K562 (cell line): ENCODE measurements around the gene TBC1D1. TPM values are rescaled to one million over a fixed set of nuclear protein-coding genes. Genes with fewer than 3 reads are reported as not detected.

Experiments
- ATAC-seq: fragments of 200-7000 bp; cut with Tn5 transposase; 3 replicates; pipeline ENCODE4 v1.9.1; 2020; ENCODE audit warnings: moderate library complexity
- BruUV-seq: library from RNA; stranded (reverse); fragments of 400-500 nt; replicated peaks from 2 replicates; lab custom pipeline; 2021; lab: Mats Ljungman, UMichigan
- CTCF ChIA-PET: fragments of 300-600 bp; formaldehyde crosslinking; extraction: SDS; loops from one replicate; lab custom pipeline; 2021; ENCODE audit warnings: low intra/inter-chr PET ratio; lab: Yijun Ruan, JAX
- POLR2A ChIA-PET: fragments of 300-600, 350-650 bp; sonication (Branson Sonifier 250); formaldehyde crosslinking; extraction: SDS; loops from one replicate; lab custom pipeline; 2021; ENCODE audit warnings: antibody characterized with exemption, inconsistent platforms; lab: Yijun Ruan, JAX
- DNase-seq, 4 experiments: peaks; one replicate each; pipeline versions ENCODE4 v3.0.0 to v3.0.0-alpha.2; 2011 to 2018; ENCODE audit warnings: low spot score in 3 of 4, mixed read lengths in 3 of 4; ENCODE audit errors: extremely low read depth in 1 of 4
- FAIRE-seq: peaks from 2 replicates; lab custom pipeline; 2011; peaks lifted over from hg19 to GRCh38; lab: Jason Lieb, UNC
- H2AFZ ChIP-seq: 2 replicates; pipeline ENCODE4 v1.6.0; 2011; ENCODE audit warnings: low read depth, low read length, control low read depth, inconsistent platforms
- H3K27ac ChIP-seq: fragments of 200-600 bp; 3 replicates; pipeline ENCODE4 v1.8.0; 2011; ENCODE audit warnings: low read depth, mild to moderate bottlenecking, control low read depth, inconsistent platforms, low read length, moderate library complexity, mixed read lengths; ENCODE audit errors: extremely low read depth
- H3K27me3 ChIP-seq, 2 experiments: fragments of 300-600 bp in 1 of 2; 2 replicates in 1 of 2; 3 replicates in 1 of 2; pipeline versions ENCODE4 v1.6.0 to v1.8.0; 2011; ENCODE audit warnings: inconsistent platforms in 2 of 2, low read length in 2 of 2, mild to moderate bottlenecking in 1 of 2, mixed read lengths in 1 of 2, moderate library complexity in 1 of 2; ENCODE audit not compliant: control insufficient read depth in 2 of 2, insufficient read depth in 2 of 2
- H3K36me3 ChIP-seq: fragments of 300-600 bp; 3 replicates; pipeline ENCODE4 v1.8.0; 2011; ENCODE audit warnings: mild to moderate bottlenecking, low read length, inconsistent platforms; ENCODE audit not compliant: control insufficient read depth, insufficient read depth
- H3K4me1 ChIP-seq, 2 experiments: fragments of 200-600 bp in 1 of 2; replicated peaks in 1 of 2; 2 replicates in 1 of 2; 3 replicates in 1 of 2; pipeline versions ENCODE4 v1.5.1 to v1.8.0; 2011; ENCODE audit warnings: inconsistent platforms in 2 of 2, low read length in 2 of 2, mild to moderate bottlenecking in 1 of 2, mixed read lengths in 1 of 2, moderate library complexity in 1 of 2; ENCODE audit not compliant: control insufficient read depth in 2 of 2, insufficient read depth in 2 of 2
- H3K4me2 ChIP-seq: 2 replicates; pipeline ENCODE4 v1.6.1; 2011; ENCODE audit warnings: low read length, control low read depth, inconsistent platforms, mixed read lengths; ENCODE audit not compliant: insufficient read depth
- H3K4me3 ChIP-seq: fragments of 200-600 bp; sonication (generic), shearing (Covaris generic); 2 replicates; pipeline ENCODE4 v1.5.1; 2016; ENCODE audit warnings: control low read depth, inconsistent platforms
- H3K79me2 ChIP-seq: fragments of 200-600 bp; 3 replicates; pipeline ENCODE4 v1.8.0; 2011; ENCODE audit warnings: low read length, inconsistent platforms; ENCODE audit not compliant: control insufficient read depth, insufficient read depth
- H3K9ac ChIP-seq, 2 experiments: 2 replicates each; pipeline versions ENCODE4 v1.6.0 to v1.6.1; 2011; ENCODE audit warnings: low read depth in 2 of 2, low read length in 2 of 2, control low read depth in 1 of 2, inconsistent platforms in 1 of 2, mild to moderate bottlenecking in 1 of 2, mixed read lengths in 1 of 2; ENCODE audit not compliant: insufficient read depth in 1 of 2
- H3K9me1 ChIP-seq: one replicate; pipeline ENCODE4 v1.6.0; 2011; ENCODE audit warnings: inconsistent platforms, mild to moderate bottlenecking, low read length, moderate library complexity; ENCODE audit not compliant: control insufficient read depth, insufficient read depth
- H3K9me3 ChIP-seq: replicated peaks from 2 replicates; pipeline ENCODE4 v1.5.1; 2011; ENCODE audit warnings: low read depth, low read length, inconsistent platforms; ENCODE audit not compliant: control insufficient read depth, insufficient read depth
- H4K20me1 ChIP-seq: replicated peaks from 2 replicates; pipeline ENCODE4 v1.6.1; 2011; ENCODE audit warnings: low read length, inconsistent platforms, mixed read lengths; ENCODE audit not compliant: control insufficient read depth, insufficient read depth
- ATF1 ChIP-seq, 2 experiments: fragments of 450-650 bp in 1 of 2; IDR thresholded peaks; 2 replicates each; pipeline ENCODE4 v1.6.1; 2016; ENCODE audit warnings: missing compliant biosample characterization in 1 of 2, missing genetic modification characterization in 1 of 2
- HDAC3 ChIP-seq: fragments of 450-650 bp; IDR thresholded peaks from 2 replicates; pipeline ENCODE4 v1.6.1; 2018; ENCODE audit warnings: borderline replicate concordance, mild to moderate bottlenecking, moderate library complexity; ENCODE audit not compliant: partially characterized antibody
- HOXB6 ChIP-seq: fragments of 250-450 bp; sonication (Bioruptor Pico); IDR thresholded peaks from 2 replicates; pipeline ENCODE4 v1.5.1; 2022; ENCODE audit warnings: mild to moderate bottlenecking, borderline replicate concordance
- PPARD ChIP-seq: fragments of 250-450 bp; sonication (Bioruptor Pico); IDR thresholded peaks from 2 replicates; pipeline ENCODE4 v1.8.0; 2022; ENCODE audit warnings: inconsistent platforms, mild to moderate bottlenecking, moderate library complexity
- RBM34 ChIP-seq: fragments of 200-400 bp; formaldehyde crosslinking; IDR thresholded peaks from 2 replicates; pipeline ENCODE4 v1.6.1; 2018; ENCODE audit warnings: low read length, borderline replicate concordance; ENCODE audit not compliant: insufficient read depth
- RCOR1 ChIP-seq, 2 experiments: IDR thresholded peaks; 2 replicates each; pipeline ENCODE4 v1.6.1; 2012; ENCODE audit warnings: low read depth in 2 of 2, low read length in 2 of 2, borderline replicate concordance in 1 of 2, improper control_type of control experiment in 1 of 2
- SMAD1 ChIP-seq: fragments of 150-350 bp; IDR thresholded peaks from 2 replicates; pipeline ENCODE4 v1.6.1; 2014; ENCODE audit warnings: low read length, low read depth; ENCODE audit not compliant: partially characterized antibody
- YBX1 ChIP-seq: fragments of 450-650 bp; IDR thresholded peaks from 2 replicates; pipeline ENCODE4 v1.7.1; 2016; ENCODE audit warnings: mild to moderate bottlenecking
- YY1 ChIP-seq, 3 experiments: IDR thresholded peaks; 2 replicates each; pipeline ENCODE4 v1.6.1; 2011; ENCODE audit warnings: low read length in 2 of 3, mild to moderate bottlenecking in 2 of 3, moderate library complexity in 2 of 3, borderline replicate concordance in 1 of 3, control low read depth in 1 of 3, low read depth in 1 of 3; ENCODE audit not compliant: insufficient read depth in 3 of 3, insufficient replicate concordance in 2 of 3, control insufficient read depth in 1 of 3, insufficient read length in 1 of 3; ENCODE audit errors: extremely low read depth in 1 of 3
- ZC3H11A ChIP-seq: IDR thresholded peaks from 2 replicates; pipeline ENCODE4 v1.6.1; 2012; ENCODE audit warnings: low read depth, low read length, improper control_type of control experiment
- ZC3H8 ChIP-seq: fragments of 450-650 bp; IDR thresholded peaks from 2 replicates; pipeline ENCODE4 v1.6.1; 2017
- ZNF384 ChIP-seq: IDR thresholded peaks from 2 replicates; pipeline ENCODE4 v1.6.1; 2012; ENCODE audit warnings: low read depth, low read length, improper control_type of control experiment
- ZNF583 ChIP-seq: fragments of 250-450 bp; sonication (Bioruptor Pico); IDR thresholded peaks from 2 replicates; pipeline ENCODE4 v1.4.0; 2020
- ZNF586 ChIP-seq: fragments of 450-650 bp; formaldehyde crosslinking; conservative IDR thresholded peaks from 2 replicates; pipeline ENCODE4 v1.4.0; 2020; ENCODE audit warnings: mild to moderate bottlenecking, moderate library complexity
- ZNF707 ChIP-seq: fragments of 250-450 bp; sonication (Bioruptor Pico); conservative IDR thresholded peaks from 2 replicates; pipeline ENCODE4 v1.8.0; 2022; ENCODE audit warnings: inconsistent platforms, mild to moderate bottlenecking, moderate library complexity
- WGBS: fragments of 100-300 bp; shearing (Covaris generic); methylation state at CpG from one replicate; pipeline ENCODE4 v1.1.6; 2016; ENCODE audit warnings: low coverage, mixed read lengths; ENCODE audit not compliant: insufficient coverage; ENCODE audit errors: missing lambda C conversion rate; 5-methylcytosine and 5-hydroxymethylcytosine counted together
- in situ Hi-C: fragments of 300-500 bp; cut with MboI; formaldehyde crosslinking; loops from 4 replicates; pipeline ENCODE4 v1.15.0; 2018; ENCODE audit warnings: inconsistent platforms, mixed read lengths
- intact Hi-C: fragments of 100-400 bp; cut with micrococcal nuclease; formaldehyde crosslinking; loops from 2 replicates; pipeline ENCODE4 v1.14.2; 2022
- polyA plus RNA-seq, 8 experiments: library from polyadenylated mRNA; depleted of rRNA in 4 of 8; stranded (reverse) in 5 of 8; unstranded in 3 of 8; fragments of >200 nt; fragmentation: Nextera tagmentation in 2 of 8; fragmentation: Illumina TruSeq in 1 of 8; extraction: Ambion mirVana in 2 of 8; extraction: Trizol in 1 of 8; gene quantifications; 2 replicates each; pipeline versions ENCODE4 v1.2.1 to v1.2.3, GENCODE V29; 2011 to 2014; ENCODE audit warnings: inconsistent platforms in 1 of 8, missing spikeins in 1 of 8
- total RNA-seq, 7 experiments: library from RNA; depleted of rRNA in 6 of 7; stranded (reverse); fragments of >200 nt in 6 of 7; fragmentation: Illumina TruSeq in 2 of 7; extraction: Trizol in 2 of 7; gene quantifications; 2 replicates each; pipeline versions ENCODE4 v1.2.1 to v1.2.3, GENCODE V29; 2011 to 2021; ENCODE audit warnings: low replicate concordance in 1 of 7
- TF ChIP-seq, protein P1 (sequence below): fragments of 450-650 bp; IDR thresholded peaks from 2 replicates; pipeline ENCODE4 v1.6.1; 2018; ENCODE audit not compliant: partially characterized antibody
- TF ChIP-seq, protein P2 (sequence below): fragments of 450-650 bp; formaldehyde crosslinking; IDR thresholded peaks from 2 replicates; pipeline ENCODE4 v1.4.0; 2020; ENCODE audit warnings: mild to moderate bottlenecking

Gene TBC1D1
- total and polyA plus RNA-seq, 9 of the 15 experiments (the other 6 are each of a cell fraction or from before 2014, with no cell fraction given) = 0.59 to 14.2 (median 8.8) TPM

DNA sequence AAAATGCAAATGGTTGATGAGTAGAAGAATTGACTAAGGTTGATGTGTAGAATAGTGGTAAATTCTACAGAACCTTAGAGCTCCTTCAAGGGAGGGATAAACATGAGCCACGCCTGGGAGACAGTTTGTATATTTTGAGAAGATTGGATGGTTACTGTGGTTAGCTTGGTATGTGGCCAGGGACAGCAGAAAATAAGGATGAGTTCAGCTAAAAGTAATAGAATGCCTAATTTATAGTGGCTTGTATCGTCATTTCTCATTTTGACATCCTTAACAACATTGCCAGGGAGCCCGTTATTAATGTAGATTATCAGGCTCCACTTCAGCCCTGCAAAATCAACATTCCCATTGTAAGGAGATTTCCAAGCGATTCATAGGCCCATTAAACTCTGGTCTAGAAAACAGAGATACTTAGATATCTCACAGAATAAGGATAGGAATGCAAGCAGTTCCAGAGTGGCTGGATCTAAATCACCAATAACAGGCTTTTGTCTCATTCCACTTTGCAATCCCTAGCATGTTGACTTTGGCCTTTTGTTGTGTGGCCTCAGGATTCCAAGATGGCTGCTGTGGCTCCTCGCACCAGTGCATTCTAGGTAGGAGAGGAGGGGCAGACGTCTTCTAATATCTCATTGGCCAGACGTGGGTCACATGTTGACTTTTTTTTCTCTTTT lies 62.9 kb downstream of the TBC1D1 start:
- intact Hi-C loops = no loop called here
- 3% methylated on average over 7 of the region's 7 CpGs for WGBS
- H4K20me1 ChIP-seq = no peaks in the 10 kb centered on the region
- no peak for TF ChIP-seq HDAC3
- no peak for TF ChIP-seq PPARD (CRISPR knock-in tag)
- TF ChIP-seq RBM34 = no peak
- no peak for TF ChIP-seq ZC3H8
- TF ChIP-seq YBX1 = no peak
- no peak for TF ChIP-seq HOXB6 (CRISPR knock-in tag)
- TF ChIP-seq, protein P1, sequence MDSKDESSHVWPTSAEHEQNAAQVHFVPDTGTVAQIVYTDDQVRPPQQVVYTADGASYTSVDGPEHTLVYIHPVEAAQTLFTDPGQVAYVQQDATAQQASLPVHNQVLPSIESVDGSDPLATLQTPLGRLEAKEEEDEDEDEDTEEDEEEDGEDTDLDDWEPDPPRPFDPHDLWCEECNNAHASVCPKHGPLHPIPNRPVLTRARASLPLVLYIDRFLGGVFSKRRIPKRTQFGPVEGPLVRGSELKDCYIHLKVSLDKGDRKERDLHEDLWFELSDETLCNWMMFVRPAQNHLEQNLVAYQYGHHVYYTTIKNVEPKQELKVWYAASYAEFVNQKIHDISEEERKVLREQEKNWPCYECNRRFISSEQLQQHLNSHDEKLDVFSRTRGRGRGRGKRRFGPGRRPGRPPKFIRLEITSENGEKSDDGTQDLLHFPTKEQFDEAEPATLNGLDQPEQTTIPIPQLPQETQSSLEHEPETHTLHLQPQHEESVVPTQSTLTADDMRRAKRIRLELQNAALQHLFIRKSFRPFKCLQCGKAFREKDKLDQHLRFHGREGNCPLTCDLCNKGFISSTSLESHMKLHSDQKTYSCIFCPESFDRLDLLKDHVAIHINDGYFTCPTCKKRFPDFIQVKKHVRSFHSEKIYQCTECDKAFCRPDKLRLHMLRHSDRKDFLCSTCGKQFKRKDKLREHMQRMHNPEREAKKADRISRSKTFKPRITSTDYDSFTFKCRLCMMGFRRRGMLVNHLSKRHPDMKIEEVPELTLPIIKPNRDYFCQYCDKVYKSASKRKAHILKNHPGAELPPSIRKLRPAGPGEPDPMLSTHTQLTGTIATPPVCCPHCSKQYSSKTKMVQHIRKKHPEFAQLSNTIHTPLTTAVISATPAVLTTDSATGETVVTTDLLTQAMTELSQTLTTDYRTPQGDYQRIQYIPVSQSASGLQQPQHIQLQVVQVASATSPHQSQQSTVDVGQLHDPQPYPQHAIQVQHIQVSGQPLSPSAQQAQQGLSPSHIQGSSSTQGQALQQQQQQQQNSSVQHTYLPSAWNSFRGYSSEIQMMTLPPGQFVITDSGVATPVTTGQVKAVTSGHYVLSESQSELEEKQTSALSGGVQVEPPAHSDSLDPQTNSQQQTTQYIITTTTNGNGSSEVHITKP = no peak
- TF ChIP-seq ZNF384 = peak; percentile 43; the same call in 1 of the 2 replicates
- TF ChIP-seq ZNF583 (CRISPR knock-in tag) = no peak
- TF ChIP-seq ZNF586 (CRISPR knock-in tag) = no peak
- TF ChIP-seq ATF1 (CRISPR knock-in tag; IDR thresholded peaks at IDR 0.05) = no peak
- no peak for TF ChIP-seq ATF1 (tag; IDR thresholded peaks at IDR 0.05)
- peak in 2 of 3 experiments; percentile 43 to 83 for TF ChIP-seq YY1 (IDR thresholded peaks at IDR 0.05; ENCODE audit: borderline replicate concordance in 1 of 3, control insufficient read depth in 1 of 3, extremely low read depth in 1 of 3, insufficient read depth in 3 of 3, insufficient read length in 1 of 3, insufficient replicate concordance in 2 of 3, low read depth in 1 of 3, low read length in 2 of 3)
- TF ChIP-seq, protein P2, sequence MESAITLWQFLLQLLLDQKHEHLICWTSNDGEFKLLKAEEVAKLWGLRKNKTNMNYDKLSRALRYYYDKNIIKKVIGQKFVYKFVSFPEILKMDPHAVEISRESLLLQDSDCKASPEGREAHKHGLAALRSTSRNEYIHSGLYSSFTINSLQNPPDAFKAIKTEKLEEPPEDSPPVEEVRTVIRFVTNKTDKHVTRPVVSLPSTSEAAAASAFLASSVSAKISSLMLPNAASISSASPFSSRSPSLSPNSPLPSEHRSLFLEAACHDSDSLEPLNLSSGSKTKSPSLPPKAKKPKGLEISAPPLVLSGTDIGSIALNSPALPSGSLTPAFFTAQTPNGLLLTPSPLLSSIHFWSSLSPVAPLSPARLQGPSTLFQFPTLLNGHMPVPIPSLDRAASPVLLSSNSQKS (CRISPR knock-in tag) = no peak
- no peak for TF ChIP-seq RCOR1 (IDR thresholded peaks at IDR 0.05; ENCODE audit: borderline replicate concordance in 1 of 2, low read depth in 2 of 2, low read length in 2 of 2)
- TF ChIP-seq SMAD1 = no peak
- no peak for TF ChIP-seq ZC3H11A
- TF ChIP-seq ZNF707 = no peak

More for the DNA sequence above, 62.9 kb downstream of the TBC1D1 start:
- Histone ChIP-seq H3K4me2 (no peak overlapping the region), H3K36me3 (no peaks in the 10 kb centered on the region), H3K27ac (no peak overlapping the region), H3K9me1 (no peaks in the 10 kb centered on the region), H3K9ac (no peak overlapping the region), H3K27me3 (peaks cover 8 to 15% of the 10 kb centered on the region in 2 experiments; a peak in 4 of 5 replicates), H3K79me2 (no peaks in the 10 kb centered on the region), H2AFZ (peak overlapping the region; percentile 2; the same call in 1 of the 2 replicates), H3K4me1 (no peaks in the 10 kb centered on the region), H3K9me3 (no peaks in the 10 kb centered on the region), H3K4me3 (no peak overlapping the region)
- ATAC-seq (peak; percentile 77), FAIRE-seq (peak; percentile 58), DNase-seq (peak; percentile 14 to 21 (median 16))
- BruUV-seq = no TSS peak
- POLR2A ChIA-PET = no interaction called here
- in situ Hi-C loops = no loop called here
- CTCF ChIA-PET = no interaction called here
